ENCODE measurements around the gene LPP.
A peak's percentile ranks its signal among the peaks of the same experiment; 100 is the strongest.

Gene LPP

DNA sequence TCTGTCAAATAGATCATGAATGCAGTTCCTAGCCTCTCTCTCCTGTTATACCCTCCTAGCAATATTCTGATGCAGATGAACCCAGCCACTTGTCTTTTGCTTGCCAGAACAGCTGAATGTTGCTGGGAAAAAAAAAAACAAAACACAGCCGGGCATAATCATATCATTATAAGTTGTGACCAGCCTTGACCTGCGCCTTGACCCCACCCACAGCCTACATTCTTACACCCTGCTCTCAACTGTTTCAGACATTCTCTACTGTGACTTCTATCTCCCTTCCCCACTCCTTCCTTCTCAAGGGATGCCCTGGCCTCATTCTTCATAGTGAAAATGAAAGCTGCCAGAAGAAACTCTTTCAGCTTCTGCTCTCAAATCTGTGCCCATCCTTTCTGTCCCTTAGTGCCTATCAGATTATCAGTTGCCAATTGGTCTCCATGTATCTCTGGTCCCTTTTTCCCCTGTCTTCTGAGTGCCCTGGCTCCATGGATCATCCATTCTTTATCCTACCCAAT is 628.7 kb downstream of the LPP start:
- no peak for DNase-seq (ENCODE audit: low read depth in 2 of 2)

DNA sequence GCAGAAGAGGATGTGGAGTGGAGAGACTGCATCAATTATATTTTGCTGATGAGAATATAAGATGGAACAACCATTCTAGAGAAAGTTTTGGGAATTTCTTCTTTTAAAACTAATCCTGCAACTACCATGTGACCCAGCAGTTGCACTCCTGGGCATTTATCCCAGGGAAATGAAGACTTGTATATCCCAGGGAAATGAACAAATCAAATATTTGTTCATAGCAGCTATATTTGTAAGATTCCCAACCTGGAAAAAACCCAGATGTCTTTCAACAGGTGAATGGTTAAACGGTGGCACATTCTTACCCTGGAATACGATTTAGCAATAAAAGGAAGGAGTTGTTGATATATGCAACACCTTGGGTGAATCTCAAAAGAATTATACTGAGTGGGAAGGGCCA is 632.5 kb downstream of the LPP start:
- DNase-seq (ENCODE audit: low read depth in 2 of 2) = no peak

DNA sequence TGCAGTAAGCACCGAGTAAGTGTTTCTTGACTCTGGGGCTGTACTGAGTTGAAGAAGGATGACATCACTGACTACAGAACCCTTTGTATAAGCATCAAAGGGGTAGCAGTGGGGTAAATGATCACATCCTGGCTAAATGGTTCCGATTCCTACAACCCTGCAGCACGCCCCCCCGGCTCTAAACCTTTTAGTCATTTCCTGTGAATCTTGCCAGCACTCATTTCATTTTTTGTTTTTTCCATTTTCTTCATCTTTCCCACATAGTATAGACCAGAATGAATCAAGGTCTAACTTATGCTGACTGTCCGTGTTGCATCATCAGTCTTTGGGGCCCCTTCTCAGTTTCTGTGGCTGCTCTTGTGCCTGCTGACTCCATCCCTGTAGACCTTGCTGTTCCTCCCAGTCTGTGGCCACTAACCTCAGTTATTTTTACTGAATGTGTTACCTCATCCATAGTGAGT is 634.7 kb downstream of the LPP start:
- peak; percentile 89 to 92 for DNase-seq (ENCODE audit: low read depth in 2 of 2)

DNA sequence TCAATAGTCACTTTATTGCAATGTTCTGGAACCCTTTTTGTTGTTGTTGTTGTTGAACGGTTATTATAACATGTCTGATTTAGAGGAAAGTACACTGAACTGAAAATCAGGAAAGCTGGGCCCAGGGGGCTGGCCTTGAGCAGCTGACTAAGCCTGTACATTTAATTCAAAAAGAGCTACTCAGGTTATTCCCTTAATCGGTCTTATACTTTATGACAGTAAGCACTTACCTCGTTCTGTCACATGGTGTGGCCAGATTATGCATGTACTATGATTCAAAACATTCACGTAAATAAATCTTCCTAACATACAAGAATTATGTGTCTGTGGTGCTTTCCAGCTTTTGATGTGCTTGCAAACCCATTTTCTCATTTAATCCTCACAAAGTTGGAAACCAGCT is 635.3 kb downstream of the LPP start:
- no peak for DNase-seq (ENCODE audit: low read depth in 2 of 2)

DNA sequence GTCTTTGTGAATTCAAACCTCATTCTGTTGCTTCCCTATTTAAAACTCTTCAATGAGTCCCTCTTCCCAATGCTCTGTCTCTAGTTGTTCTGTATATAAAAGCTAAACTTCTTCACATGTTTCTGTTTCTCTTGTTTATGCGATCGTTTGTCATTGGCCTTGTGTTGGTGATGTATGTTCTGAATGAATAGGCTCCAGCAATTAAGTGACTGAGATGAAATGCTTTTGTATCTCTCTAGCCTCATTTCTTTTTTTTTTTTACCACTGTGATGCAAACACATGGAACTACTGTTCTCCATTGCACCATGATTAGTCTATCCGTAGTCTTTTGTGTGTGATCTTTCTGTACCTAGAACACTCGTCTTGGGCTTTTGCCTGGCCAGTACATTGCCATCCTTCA is 637.4 kb downstream of the LPP start:
- DNase-seq (ENCODE audit: low read depth in 2 of 2) = no peak

DNA sequence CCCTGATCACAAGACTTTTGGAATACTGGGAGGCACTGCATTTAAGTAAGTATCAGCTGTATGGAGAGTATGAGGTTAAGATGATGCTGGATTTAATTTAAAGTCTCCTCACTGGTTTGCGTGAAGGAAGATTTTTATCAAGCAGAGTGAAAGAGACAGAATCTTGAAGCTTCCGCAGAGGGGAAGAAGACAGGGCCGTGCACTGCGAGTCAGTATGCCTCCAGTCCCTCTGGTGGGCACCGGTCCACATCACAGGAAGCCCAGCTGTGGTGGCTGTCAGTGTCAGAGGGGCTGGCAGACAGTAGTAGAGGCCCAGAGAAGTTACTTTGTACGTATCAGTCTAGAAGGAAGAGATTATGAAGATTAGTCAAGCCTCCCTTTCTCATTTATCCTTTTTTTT is 638.8 kb downstream of the LPP start:
- DNase-seq (ENCODE audit: low read depth in 2 of 2) = no peak

DNA sequence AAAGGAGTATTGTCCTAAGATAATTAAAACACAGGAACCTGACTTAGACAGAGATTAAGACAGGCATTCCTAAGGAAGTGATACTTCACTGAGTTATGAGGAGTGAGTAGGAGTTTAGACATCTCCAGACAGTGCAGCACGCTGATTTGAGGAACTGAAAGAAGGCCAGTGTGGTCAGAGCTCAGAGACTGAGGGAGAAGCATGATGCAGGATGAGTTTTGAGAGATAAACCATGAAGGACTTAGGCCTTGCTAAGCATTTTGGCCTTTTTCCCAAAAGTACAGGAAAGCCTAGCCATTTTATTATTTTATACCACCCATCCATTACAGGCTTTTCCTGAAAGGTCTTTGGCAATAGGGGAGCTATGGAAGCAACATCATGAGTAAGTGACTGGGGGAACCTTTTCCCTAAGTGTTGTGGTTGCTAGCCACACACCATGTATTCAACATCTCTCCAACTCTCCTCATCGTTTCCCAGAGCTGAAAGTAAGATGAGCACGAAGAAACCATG is 642.2 kb downstream of the LPP start:
- DNase-seq (ENCODE audit: low read depth in 2 of 2) = peak; percentile 96 to 98

DNA sequence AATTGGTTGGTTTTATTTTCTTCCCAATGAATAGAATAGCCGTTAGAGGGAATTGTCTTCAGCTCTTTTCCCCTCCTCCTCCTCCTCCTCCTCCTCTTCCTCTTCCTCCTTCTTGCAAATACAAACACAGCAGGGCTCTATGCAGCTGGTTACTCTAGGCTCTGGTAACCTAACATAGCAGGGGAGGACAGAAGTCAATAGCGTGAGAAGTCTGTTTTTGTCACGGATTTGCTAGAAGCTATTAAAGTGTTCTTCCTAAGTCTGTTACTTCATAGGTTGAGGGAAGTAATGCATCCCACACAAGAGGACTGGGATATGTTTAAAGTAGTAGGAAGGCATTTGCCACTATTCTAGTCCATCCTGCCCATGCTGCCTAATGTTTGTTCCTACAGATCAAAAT is 643.1 kb downstream of the LPP start:
- no peak for DNase-seq (ENCODE audit: low read depth in 2 of 2)

DNA sequence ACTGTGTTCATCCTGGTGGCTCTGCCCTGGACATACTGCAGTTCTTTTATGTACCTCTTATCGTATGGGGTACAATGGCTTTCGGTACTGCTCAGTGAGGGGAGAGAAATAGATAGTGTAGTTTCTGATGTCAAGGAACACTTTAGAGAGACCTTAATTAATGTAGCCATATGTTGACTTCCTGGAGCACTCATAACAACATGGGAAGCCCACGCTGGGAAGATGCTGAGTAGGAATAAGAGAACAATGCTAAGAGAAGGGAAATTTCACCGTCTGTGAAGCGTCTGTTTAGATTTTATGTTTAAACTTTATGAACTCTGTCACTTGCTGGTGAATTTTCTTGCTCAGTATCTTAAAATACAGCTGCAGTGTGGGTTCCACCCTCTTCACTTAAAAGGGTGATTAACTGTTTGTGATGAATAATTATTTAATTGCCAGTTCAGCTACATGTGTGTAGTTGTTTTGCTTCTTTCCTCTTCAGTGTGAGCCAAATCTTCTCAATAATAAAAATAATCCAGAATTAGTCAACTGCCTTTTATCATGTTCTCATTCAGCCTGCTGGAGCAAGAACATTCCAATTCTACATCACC is 644.7 kb downstream of the LPP start:
- DNase-seq (ENCODE audit: low read depth in 2 of 2) = no peak

DNA sequence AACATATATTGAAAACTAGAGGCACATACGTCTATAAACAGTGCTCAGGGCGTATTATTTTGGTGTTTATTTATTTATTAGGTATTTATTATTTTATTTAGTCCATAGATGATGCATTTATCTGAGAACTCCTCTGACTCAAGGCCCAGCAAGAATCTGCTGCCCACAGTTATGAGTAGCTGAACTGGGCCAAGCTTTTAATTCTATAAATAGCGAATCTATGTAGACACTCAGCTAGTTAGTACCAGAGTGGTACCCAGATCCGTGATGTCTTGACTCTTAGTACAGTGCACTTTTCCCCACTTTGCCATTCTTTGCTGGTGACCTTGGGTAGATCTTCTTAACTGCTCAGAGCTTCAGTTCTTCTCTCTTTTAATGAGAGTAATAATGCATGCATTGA is 647.4 kb downstream of the LPP start:
- DNase-seq (ENCODE audit: low read depth in 2 of 2) = no peak

DNA sequence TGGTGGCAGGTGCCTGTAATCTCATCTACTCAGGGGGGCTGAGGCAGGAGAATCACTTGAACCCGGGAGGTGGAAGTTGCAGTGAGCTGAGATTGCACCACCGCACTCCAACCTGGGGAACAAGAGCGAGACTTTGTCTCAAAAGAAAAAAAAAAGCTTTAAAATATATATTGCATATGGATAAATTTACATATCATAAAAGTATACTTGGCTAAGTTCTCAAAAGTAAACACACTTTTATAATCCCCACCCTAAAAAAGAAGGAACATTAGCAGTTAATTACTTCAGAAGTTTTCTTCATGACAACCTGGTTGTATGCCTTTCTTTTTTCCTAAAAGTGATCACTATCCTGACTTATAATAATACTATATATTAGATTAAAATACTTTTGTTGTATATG is 648.7 kb downstream of the LPP start:
- DNase-seq (ENCODE audit: low read depth in 2 of 2) = no peak

DNA sequence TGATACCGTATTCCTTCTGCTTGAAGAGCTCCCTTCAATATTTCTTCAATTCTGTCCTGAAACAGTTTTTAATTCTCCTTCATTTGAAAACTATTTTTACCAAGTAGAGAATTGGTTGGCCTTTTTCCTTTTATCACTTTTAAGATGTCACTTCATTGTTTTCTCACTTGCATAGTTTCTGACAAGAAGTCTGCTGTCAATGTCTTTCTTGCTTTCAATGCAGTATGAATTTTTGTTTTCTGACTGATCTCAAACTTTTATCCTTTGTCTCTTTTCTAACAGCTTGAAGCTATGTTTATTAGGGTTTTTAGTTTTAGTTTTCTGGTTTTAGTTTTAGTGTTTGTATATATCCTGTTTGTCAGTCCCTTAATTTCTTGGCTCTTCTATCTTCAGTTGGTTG is 653.0 kb downstream of the LPP start:
- DNase-seq (ENCODE audit: low read depth in 2 of 2) = no peak

DNA sequence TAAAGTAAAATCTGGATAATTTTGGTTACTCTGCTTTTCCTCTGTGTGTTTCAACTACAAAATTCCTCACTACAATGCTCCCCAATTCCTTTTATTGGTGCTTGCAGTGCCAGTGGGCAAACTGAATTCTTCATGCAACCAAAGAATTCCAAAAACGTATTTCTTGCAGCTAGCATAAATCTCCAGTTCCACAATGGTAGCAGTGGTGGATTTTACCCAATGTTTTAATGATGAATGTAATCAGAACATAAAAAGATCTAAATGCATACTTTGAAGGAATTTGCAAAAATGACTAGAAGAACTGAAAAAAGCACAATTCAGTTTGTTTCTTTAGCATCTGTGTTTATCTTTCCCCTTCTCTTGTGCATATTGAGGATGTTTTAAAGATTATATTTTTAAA is 658.2 kb downstream of the LPP start:
- no peak for DNase-seq (ENCODE audit: low read depth in 2 of 2)

DNA sequence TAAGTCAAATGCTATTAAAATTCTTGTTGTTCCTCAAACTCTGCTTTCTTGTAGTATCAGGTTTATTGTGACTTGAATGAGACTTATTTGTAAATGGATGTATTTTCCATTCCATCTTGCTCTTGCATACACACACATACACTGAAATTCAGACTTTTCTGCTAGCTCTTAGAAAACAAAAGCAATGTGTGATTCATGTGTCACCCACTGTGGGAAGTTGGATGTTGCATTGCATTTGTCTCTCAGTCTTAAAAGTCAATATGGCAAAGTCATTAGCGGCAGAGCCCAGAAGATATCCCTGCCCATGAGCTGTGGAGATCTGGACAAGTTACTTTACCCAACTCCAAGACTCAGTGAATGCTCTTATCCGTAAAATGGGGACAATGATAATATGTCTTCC is 660.6 kb downstream of the LPP start:
- no peak for DNase-seq (ENCODE audit: low read depth in 2 of 2)

DNA sequence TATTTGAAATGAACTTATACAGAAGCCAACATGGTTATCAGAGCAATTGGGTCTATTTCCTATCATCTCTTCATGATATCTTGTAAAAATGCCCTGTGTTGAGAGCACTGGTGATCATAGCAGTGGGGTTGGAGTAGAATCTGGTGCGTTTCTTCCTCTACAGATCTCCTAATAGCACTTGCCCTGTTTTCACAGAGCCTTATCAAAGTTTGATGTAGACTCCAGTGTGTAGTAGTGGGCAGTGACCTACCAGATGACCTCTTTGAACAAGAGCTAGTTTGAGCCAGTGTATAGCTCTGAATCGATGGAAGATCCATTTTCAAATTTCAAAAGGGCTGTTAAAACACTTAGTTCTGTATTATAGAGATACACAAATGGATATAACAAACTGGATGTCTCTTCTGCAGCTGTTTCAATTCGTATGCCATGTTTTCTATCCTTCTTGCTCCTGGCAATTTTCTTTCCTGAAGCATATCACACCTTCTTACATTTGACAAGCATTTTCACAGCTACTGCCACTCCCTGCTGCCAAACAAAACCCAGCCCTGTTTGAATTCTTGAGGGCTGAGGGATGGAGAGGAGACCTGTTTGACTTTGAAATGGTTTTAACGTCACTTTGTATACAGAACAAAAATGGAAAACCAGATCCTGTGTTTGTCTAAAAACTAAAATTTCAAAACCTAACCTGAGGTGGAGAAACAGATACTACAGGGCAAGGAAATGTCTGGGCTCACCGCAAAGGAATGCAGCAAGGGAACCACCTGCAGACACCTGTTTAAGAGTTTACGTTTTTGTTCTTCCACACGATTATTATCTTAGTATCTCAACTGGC is 663.4 kb downstream of the LPP start:
- DNase-seq (ENCODE audit: low read depth in 2 of 2) = no peak

DNA sequence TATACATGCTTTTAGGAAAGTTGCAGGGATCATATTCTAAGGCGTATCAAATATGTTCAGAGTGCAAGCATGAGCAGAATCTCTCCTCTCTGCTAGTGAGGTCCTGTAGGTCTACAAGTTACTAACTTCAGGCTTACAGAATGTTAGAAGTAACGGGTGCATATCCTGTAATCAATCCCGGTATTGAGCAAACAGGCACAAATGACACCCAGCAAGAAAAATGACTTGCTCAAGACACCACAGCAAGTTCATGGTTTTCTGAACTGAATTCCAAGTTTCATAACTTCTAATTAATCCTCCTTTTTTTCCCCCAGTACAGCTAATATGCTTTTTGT is 663.9 kb downstream of the LPP start:
- DNase-seq (ENCODE audit: low read depth in 2 of 2) = no peak

DNA sequence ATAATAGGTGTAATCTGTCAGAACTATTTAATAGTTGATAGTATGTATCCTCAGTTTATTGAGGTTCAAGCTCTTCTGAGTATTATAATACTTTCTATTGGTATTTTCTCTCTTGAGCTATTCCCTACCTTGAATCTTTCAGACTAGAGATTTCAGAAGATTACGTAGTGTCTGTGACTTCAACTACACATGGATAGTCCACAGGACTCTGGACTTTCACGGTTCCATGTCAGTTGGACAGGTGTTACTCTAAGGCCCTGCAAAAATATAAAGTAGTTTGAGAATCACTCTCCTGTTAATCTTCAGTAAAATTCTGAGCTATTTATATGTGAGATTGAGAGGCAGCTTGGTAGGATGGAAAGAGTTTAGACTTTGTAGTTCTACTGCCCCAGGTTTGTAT is 664.3 kb downstream of the LPP start:
- no peak for DNase-seq (ENCODE audit: low read depth in 2 of 2)

DNA sequence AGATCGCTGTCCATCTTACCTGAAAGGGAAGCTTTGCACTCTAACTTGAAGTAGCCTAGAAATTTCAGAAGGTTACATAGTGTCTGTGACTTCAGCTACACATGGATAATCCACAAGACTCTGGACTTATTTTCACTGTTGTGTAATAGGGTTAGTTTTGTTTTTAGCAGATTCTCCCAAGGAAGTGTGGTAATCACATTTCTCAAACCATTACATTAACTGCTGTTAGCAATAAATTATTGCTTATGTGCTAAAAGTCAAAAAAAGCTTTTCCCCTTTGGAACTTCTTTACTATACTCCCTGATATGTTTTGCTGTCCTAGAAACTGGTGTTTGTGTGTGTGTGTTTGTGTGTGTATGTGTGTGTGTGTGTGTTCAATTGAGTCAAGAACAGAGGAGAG is 666.0 kb downstream of the LPP start:
- no peak for DNase-seq (ENCODE audit: low read depth in 2 of 2)

DNA sequence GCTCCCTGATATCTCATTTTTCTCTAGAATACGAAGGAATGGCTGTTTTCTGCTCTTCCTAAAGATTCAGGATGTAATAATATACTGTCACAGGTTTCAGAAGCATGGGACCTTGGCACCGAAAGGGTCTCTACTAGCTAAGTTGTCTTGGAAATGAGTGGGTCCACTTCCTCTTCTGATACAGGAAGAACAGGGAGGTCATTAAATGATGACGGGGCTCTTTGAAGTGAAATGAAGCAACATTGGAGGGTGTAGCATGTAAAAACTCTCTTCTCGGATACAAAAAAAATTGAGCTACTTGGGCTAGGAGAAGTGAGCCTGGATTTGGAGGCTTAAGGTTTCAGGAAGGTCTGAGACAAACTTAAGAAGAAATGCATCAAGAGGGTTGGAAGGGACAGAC is 668.0 kb downstream of the LPP start:
- DNase-seq (ENCODE audit: low read depth in 2 of 2) = no peak

DNA sequence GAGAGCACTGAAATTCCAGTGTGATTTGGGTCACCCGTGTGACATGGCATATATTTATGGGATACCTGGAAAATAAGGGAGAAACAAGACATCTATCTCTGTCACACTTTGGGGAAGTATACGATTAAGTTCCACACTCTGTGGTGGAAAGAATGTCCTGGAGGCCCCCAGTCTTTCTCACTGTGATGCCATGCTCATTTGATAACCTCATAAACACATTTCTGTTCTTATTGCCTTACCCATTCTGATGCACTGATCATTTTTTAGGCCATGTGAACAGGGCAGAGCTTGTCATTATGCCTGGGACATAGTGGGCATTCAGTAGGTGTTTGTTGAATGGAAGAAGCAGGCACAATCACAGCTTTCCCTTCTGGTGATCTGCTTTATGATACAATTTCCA is 668.5 kb downstream of the LPP start:
- no peak for DNase-seq (ENCODE audit: low read depth in 2 of 2)

DNA sequence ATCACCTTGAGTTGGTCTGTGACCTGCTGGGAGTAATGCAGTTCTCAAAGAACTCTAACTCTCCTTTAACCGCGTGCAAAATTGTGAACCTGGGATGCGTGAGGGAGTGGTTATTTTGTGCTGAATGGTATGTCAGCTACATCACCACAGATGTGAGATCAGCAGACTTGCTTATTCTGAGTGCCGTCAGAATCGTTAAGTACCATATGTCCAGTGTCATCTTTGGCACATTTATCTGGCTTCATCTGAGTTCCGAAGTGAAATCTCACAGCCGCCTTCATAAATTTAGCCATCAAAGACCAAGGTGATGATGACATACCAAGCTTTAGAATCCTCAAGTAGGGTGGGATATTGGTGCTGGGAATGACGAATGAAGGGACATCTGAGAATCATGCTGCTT is 670.6 kb downstream of the LPP start:
- no peak for DNase-seq (ENCODE audit: low read depth in 2 of 2)

DNA sequence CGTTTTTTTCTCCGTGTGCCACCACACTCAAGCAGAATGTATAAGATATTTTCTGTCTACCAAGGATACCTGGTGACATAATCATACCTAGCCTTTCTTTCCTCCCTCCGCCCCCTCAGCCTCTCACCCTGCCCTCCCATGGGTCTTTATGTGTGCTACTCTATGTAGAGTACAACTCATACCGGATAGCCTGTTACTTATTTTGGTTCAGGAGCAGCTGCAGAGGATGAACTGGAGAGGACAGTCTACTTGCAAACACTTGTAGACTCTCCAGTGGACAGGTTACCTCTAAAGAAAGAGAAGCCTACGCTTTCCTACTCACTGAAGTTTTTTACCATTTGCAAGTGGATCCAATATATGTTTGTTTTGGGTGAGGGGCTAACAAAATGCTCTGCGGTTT is 671.9 kb downstream of the LPP start:
- DNase-seq (ENCODE audit: low read depth in 2 of 2) = no peak

DNA sequence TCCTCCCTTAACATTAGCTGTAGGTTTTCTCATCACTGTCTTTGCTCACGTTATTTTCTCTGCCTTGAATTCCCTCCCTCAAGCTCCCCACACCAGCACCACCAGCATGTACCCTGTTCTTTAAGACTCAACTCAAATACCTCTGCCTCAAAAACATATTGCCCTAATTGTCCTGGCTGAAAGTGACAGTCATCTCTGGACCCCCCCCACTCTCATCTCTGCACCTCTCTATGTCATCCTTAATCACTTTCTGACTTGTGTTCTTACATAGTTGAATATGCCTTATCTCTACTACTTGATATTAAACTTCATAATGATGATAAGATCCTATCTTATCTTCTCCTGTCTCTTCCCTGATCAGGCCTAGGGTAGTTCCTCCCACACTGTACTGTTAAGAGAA is 672.6 kb downstream of the LPP start:
- DNase-seq (ENCODE audit: low read depth in 2 of 2) = no peak

Data from fibroblast of skin of left biceps (primary cell).